ENCODE data around the gene HNRNPM.

Gene HNRNPM

DNA sequence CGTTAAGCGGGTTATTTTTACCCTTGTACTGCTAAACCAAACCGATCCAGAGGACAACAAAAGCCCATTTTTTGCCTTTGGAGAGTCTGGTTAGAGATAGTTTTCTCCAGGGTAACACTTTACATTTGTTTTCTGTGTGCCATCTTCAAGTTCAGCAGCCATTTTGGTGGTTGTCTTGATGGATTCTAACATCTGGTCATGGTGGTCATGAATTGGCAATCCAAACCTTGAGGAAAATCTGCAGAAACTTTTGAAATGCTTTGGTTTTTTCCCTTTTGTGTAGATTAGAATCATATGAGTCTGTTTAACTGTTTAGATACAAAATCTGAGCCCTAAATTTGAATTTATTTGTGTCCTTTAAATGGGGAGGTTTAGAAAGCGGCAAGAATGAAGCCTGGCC, 16.6 kb downstream of the HNRNPM start:
- Histone ChIP-seq H3K36me3 (ENCODE audit: insufficient read depth) (peaks cover 30% of the 10 kb centered on the region; the same call in 1 of the 2 replicates), H3K4me3 (IDR thresholded peaks at IDR 0.05; ENCODE audit: insufficient read depth, low read depth, low read length) (no peak overlapping the region), H3K79me2 (ENCODE audit: insufficient read depth, low read depth) (peaks cover 100% of the 10 kb centered on the region), H3K4me2 (no peak overlapping the region), H3K27ac (no peak overlapping the region), H3K4me1 (ENCODE audit: low read depth, poor library complexity, severe bottlenecking) (no peaks in the 10 kb centered on the region), H2AFZ (ENCODE audit: low read depth) (no peak overlapping the region), H3K27me3 (ENCODE audit: insufficient read depth, low read depth) (no peaks in the 10 kb centered on the region), H3K9ac (no peak overlapping the region), H4K20me1 (ENCODE audit: insufficient read depth) (peaks cover 49% of the 10 kb centered on the region)
- TF ChIP-seq, protein P1, sequence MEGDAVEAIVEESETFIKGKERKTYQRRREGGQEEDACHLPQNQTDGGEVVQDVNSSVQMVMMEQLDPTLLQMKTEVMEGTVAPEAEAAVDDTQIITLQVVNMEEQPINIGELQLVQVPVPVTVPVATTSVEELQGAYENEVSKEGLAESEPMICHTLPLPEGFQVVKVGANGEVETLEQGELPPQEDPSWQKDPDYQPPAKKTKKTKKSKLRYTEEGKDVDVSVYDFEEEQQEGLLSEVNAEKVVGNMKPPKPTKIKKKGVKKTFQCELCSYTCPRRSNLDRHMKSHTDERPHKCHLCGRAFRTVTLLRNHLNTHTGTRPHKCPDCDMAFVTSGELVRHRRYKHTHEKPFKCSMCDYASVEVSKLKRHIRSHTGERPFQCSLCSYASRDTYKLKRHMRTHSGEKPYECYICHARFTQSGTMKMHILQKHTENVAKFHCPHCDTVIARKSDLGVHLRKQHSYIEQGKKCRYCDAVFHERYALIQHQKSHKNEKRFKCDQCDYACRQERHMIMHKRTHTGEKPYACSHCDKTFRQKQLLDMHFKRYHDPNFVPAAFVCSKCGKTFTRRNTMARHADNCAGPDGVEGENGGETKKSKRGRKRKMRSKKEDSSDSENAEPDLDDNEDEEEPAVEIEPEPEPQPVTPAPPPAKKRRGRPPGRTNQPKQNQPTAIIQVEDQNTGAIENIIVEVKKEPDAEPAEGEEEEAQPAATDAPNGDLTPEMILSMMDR (conservative IDR thresholded peaks at IDR 0.05; ENCODE audit: low read depth, low read length): no peak

DNA sequence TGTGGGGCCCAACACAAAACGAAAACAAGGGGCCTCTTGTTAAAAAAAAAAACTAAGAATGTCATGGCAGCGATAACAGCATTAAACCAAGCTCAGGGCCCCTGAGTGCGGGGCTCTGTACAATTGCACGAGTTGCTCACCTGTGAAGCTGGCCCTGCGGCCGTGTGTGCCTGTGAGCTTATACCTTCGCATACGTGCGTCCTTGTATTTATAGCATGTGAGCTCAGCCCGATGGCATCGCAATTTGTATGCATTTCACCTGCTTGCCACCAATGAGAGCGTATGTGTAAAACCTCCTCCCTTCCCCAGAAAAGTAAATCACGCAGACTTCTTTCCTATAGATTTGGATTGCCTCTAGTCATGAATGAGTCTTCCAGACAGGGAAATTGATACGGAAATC, 17.1 kb downstream of the HNRNPM start:
- TF ChIP-seq, protein P1 (conservative IDR thresholded peaks at IDR 0.05; ENCODE audit: low read depth, low read length): no peak
- H3K4me3 ChIP-seq (IDR thresholded peaks at IDR 0.05; ENCODE audit: insufficient read depth, low read depth, low read length): no peak overlapping the region
- no peak overlapping the region for H2AFZ ChIP-seq (ENCODE audit: low read depth)
- no peak overlapping the region for H3K9ac ChIP-seq
- peaks cover 95% of the 10 kb centered on the region for H3K79me2 ChIP-seq (ENCODE audit: insufficient read depth, low read depth)
- H3K27me3 ChIP-seq (ENCODE audit: insufficient read depth, low read depth): no peaks in the 10 kb centered on the region
- no peak overlapping the region for H3K4me2 ChIP-seq
- no peak overlapping the region for H3K27ac ChIP-seq
- H3K36me3 ChIP-seq (ENCODE audit: insufficient read depth): peaks cover 25% of the 10 kb centered on the region; the same call in 1 of the 2 replicates
- no peaks in the 10 kb centered on the region for H3K4me1 ChIP-seq (ENCODE audit: low read depth, poor library complexity, severe bottlenecking)
- H4K20me1 ChIP-seq (ENCODE audit: insufficient read depth): peaks cover 44% of the 10 kb centered on the region

DNA sequence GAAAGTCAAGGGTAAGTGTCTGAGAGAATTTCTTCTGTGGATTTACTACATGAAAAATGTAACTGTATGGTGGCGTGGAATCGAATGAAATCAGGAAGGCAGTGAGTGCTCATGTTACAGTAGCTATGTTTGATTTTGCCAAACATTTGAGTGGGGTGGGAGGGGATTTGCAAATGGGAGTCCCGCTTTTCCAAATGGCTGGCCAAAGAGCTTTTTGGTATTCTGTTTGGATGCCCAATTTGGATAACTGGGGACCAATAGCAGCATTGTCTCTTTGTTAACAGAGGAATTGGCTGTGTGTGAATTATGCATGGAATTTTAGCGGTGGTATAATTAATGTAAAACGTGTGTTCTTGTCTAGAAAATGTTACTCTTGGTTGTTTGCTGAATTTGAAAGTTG, 17.8 kb downstream of the HNRNPM start:
- Histone ChIP-seq H3K36me3 (ENCODE audit: insufficient read depth) (peaks cover 25% of the 10 kb centered on the region; the same call in 1 of the 2 replicates), H3K4me1 (ENCODE audit: low read depth, poor library complexity, severe bottlenecking) (no peaks in the 10 kb centered on the region), H3K27me3 (ENCODE audit: insufficient read depth, low read depth) (no peaks in the 10 kb centered on the region), H4K20me1 (ENCODE audit: insufficient read depth) (peaks cover 37% of the 10 kb centered on the region), H3K79me2 (ENCODE audit: insufficient read depth, low read depth) (peaks cover 95% of the 10 kb centered on the region), H3K9ac (no peak overlapping the region), H3K4me3 (IDR thresholded peaks at IDR 0.05; ENCODE audit: insufficient read depth, low read depth, low read length) (no peak overlapping the region), H3K4me2 (no peak overlapping the region), H2AFZ (ENCODE audit: low read depth) (no peak overlapping the region), H3K27ac (no peak overlapping the region)
- TF ChIP-seq, protein P1 (conservative IDR thresholded peaks at IDR 0.05; ENCODE audit: low read depth, low read length): no peak

DNA sequence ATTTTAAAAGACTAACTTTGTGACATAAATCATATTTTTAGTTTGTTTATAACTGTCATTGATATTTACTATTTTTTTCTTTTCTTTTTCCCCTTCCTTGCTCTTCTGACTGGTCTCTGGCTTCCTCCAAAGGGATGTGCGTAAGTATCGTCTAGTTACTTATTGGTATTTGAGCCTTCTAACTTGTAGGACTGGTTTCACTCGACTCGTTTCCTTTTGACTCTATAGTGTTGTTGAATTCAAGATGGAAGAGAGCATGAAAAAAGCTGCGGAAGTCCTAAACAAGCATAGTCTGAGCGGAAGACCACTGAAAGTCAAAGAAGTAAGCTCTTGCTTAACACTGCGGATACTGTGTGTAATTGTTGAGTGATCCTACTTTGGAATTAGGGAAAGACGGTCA, 18.6 kb downstream of the HNRNPM start:
- no peak overlapping the region for H2AFZ ChIP-seq (ENCODE audit: low read depth)
- no peak overlapping the region for H3K4me3 ChIP-seq (IDR thresholded peaks at IDR 0.05; ENCODE audit: insufficient read depth, low read depth, low read length)
- peaks cover 28% of the 10 kb centered on the region; the same call in 1 of the 2 replicates for H3K36me3 ChIP-seq (ENCODE audit: insufficient read depth)
- H4K20me1 ChIP-seq (ENCODE audit: insufficient read depth): peaks cover 29% of the 10 kb centered on the region
- H3K4me1 ChIP-seq (ENCODE audit: low read depth, poor library complexity, severe bottlenecking): no peaks in the 10 kb centered on the region
- H3K79me2 ChIP-seq (ENCODE audit: insufficient read depth, low read depth): peaks cover 88% of the 10 kb centered on the region
- TF ChIP-seq, protein P1 (conservative IDR thresholded peaks at IDR 0.05; ENCODE audit: low read depth, low read length): no peak
- no peak overlapping the region for H3K9ac ChIP-seq
- no peak overlapping the region for H3K27ac ChIP-seq
- no peaks in the 10 kb centered on the region for H3K27me3 ChIP-seq (ENCODE audit: insufficient read depth, low read depth)
- H3K4me2 ChIP-seq: no peak overlapping the region
